Right renal cortex interstitium (tissue), 3 donors: ENCODE measurements around the gene URB1. TPM values are rescaled to one million over a fixed set of nuclear protein-coding genes. Genes with fewer than 3 reads are reported as not detected.
"Not testable (repeated sequence)": the region's sequence is repeated elsewhere in the genome, so short reads cannot be mapped to it uniquely, and the experiment has no call there.

ENCODE experiments used
- DNase-seq, 3 donors: peaks; one replicate each; pipeline ENCODE4 v3.0.0-alpha.2; 2013; ENCODE audit warnings: low read depth in 3 of 3, low spot score in 2 of 3
- polyA plus RNA-seq, 3 donors: library from polyadenylated mRNA; unstranded; fragments of 120-200 nt; gene quantifications; one replicate each; pipeline ENCODE4 v1.2.1, GENCODE V29; 2013; ENCODE audit not compliant: insufficient read length in 3 of 3

Gene URB1
- polyA plus RNA-seq, 3 donors = 10.0 to 10.7 (median 10.7) TPM

DNA sequence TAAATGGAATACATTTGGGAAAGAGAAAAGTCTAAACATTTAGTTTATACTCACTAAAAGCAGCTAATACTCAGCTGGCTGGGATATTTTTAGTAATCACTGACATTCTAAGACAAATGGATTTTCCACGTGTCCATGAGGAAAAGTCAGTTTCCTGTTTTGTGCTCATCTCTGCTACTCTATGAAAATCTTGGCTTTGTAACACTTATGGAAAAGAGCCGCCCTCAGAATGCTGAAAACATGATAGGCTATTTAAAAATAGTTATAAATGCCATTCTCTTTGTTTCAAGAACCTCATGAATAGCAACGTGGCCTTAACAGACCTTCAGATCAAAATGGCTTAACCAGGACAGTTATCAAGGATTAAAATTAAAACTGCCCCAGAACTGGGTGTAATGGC is 64.2 kb downstream of the URB1 start:
- DNase-seq = no peak

DNA sequence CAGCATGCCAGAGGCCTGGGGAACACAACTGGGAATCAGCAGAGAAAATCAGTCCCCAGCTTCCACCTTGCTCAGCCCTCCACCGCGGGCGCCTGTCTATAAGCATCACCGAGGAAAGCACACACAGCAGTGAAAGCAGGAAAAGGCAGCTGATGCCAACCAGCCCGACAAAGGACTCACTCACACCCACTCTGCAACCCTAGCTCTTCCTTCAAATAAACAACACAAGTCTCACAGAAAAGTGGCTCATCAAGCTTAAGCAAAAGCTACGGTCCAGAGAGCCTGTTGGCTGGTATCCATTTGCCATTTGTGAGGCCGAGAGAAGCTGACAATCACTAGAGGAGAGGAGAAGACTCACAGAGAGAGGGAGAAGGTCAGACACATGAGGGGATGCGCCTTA is 67.1 kb downstream of the URB1 start:
- DNase-seq = no peak

DNA sequence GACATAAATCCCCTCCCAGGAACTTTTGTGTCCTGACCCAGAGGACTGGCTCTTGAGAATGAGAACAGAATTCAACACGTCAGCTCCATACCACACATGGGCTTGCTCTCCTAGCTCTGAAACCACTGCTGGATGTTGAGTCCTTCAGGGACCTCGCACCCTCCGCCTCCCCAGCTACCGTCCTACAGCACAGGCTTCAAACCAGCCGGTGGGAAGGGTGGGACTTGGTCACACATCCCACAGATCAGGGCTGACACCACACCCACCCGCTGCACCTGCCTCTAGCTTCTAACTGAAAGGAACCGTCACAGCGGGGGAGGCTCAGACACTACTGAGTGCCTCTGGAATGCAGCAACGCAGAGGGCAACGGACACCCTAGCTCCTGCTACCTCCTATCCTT is 70.1 kb downstream of the URB1 start:
- DNase-seq = no peak

DNA sequence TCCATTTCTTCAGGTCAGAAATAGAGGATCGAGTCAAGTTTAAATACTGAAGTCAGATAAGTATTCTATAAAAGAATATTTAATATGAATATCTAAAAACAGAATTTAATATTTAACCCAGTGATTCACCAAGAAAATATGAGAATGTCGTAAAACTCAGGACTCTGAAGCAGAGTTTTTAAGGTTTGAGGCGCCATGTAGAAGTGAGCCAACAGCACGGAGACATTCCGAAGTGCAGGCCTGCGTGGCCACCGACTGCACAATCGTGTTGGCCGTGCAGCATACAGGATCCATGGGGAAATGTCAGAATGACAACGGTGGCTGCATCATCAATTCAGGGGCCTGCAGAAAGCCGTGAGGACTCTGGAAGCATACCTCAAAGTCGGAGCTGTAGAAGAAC is 70.7 kb downstream of the URB1 start:
- DNase-seq = no peak

DNA sequence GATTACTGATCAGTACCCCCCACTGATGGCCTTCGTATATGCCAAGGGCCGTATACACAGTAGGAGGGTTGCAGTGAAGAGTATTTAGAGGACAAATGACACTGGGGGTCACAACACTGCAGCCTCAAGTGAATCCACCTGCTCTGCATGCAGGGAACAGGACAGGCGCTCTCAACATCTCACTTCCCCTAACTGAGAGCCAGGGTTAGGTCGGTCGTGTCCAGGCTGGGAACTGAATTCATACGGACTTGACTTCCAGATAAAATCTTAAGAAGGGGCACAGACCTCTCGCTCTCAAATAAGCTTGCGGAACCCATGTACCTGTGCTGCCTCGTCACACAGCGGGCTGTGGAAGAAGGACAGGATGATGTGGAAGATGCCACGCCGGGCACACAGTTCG is 71.3 kb downstream of the URB1 start:
- DNase-seq = no peak

DNA sequence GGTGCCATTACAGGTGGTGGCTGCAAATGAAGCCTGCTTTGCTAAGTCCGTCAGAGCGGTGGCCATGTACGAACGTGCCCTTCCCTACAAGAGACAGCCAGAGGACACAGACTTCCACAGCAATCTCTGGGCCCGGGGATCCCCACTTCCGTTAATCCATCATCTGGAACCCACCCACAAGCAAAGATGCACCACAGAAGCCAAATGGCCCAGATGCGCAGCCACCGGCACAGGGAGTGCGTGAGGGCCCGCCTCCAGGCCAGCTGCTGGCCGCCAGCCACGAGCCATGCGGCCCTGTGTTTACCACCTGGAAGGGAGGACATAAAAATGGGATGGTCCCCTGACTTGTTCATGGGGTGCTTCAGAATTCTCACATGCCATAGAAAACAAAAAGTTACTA is 72.1 kb downstream of the URB1 start:
- no peak for DNase-seq

DNA sequence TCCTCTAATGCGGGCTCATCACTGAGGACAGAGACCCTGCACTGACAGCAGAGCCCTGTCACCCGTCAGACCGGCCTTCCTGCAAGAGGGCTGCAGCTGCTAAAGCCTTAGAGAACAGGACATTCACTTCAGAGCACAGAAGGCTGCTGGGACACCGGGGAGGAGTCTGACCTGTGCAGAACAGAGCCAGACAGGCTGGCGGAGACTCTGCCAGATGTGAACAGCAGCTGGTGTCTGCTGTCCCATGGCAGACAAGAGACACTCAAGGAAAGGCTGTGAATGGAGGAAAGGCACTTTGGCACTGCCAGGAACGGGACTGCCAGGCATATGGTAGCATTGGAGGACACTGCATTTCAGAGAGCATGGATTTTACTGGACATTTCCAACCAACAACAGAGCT is 72.8 kb downstream of the URB1 start:
- DNase-seq = no peak

DNA sequence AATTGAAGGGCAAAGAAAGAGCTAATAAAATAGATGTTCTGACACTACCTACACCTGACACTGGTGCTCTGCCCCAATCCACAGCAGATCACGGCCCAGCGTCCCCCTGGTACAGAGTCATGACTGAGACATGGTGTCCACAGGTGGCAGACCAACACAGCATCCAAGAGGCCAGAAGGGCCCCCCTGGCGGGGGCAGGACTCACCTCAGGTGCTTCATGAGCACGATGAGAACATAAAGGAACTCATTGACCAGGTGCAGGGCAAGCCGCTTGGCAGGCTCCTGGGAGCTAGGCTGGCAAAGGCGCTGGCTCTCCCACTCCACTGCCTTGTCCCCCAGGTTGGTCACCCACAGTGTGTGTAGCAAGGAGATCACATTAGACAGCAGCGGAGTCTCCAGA is 73.8 kb downstream of the URB1 start:
- DNase-seq = no peak

DNA sequence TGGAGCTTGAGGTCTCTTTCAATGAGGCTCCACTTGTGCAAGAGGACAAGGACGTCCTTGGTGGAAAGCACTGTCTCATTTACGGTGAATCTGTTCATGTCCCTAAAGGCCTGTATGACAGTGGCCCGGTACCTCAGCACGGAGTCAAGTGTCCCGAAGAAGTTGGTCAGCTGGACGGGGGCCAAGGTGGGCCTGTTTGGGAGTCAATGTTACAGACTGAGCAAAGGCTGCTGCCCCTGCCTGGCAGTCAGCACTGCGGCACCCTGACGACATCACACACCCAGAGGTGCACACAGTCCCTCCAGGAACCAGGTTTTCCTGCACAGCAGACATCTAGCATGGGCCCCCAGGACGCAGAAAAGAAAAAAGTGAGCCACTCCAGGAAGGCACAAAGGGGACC is 75.1 kb downstream of the URB1 start:
- no peak for DNase-seq

DNA sequence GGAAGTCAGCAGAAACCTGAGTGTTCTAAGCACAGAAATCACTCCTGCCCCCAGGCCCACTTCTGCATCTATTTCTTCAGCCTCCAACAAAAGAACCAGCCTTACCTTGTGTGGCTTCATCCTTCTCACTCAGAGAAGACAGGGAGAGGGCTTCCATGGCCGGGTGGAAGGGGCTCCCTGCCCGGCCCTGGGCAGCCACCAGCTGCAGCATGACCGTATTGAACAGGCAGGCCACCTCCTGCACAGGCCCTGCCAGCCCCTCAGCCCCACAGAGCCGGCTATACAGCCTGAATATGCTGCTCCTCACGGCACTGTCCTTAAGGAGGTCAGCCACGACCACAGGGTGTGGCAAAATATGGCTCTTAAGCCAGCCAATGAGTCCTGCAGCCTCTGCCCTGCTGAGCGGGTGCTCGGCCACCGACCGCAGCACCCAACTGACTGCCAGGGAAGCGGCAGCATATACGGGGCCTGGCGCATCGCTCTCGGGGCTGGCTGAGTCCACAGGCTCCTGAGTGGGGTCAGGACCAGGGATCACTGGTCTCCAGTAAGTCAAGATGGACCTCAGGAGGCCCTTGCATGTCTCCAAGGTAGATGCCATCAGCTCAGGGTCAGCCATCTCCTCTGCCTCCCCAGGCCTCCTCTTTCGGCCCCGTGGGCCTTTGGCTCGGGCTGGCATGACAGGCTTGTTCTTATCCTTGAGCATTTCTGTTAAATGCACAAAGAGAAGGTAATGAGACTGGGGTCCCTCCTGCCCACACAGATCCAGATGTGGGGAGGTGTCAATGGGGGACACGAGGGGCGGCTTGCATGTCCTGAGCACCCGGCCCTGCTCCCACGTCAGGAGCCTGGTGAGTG is 76.2 kb downstream of the URB1 start:
- no peak for DNase-seq

DNA sequence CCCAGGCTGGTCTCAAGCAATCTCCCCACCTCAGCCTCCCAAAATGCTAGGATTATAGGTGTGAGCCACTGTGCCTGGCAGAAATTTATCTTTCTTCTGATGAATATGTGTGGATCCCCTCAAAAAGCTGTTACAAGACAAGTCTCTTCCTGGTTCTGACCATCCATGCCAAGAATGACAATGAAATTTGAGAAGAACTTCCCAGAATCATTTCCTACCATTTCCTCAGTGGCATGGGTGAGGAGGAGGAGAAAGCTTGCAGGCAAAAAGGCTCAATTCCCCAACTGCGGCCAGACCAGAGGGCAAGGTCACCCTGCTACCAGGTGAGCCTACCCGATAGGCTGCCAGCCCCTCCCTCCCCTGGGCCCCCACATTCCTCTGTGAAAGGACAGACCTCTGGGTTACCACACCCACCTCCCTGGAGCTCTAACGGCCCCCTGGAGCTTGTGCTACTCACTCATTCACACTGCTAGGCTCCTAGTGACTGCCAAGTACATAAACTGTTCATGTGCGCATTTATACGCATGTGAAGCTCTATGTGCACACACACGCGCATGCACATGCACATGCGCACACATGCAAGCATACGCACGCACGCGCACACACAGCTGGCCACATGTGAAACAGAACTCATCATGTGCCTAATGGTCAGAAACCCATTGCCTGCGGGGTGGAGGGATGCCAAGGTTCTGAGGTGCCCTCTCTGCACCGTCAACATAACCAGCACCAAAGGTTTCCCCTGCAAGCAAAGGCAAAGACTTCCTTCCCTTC is 77.1 kb downstream of the URB1 start:
- DNase-seq = no peak

DNA sequence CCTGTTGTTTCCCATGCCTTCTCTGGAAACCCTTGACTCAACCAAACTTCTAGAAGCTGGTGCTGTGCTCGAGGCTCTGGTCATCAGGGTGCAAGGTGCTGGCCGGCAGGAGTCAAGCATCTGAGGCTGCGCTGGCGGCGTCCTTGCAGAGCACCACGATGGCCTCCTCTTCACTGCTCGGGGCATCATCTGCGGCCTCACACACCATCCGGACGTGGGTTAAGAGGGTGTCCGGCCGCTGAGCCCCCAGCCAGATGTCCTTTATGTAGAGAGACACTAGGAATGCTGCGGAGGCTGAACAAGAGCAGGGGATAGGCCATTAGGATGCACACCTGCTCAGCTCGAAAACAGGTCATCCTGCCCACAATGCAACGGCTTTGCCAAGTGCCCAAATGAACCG is 78.0 kb downstream of the URB1 start:
- no peak for DNase-seq

DNA sequence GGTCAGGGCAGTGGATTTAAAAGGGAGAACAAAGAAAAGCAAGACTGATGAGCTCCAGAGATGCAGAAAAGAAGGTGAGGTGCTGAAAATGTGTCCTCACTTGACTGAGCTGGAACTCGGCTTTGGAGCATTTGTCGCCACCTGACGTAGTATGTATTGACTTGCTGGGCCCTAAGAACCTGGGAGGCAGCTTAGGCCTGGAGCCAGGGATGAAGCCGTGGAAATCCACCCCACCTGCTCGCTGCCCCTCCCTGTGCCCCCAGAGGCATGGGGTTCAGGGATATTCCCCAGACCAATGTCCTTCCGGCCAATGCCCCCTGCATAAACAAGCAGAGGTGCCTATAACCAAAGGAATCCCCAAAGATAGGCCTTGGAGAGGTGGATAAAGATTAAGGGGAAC is 79.8 kb downstream of the URB1 start:
- DNase-seq = no peak

DNA sequence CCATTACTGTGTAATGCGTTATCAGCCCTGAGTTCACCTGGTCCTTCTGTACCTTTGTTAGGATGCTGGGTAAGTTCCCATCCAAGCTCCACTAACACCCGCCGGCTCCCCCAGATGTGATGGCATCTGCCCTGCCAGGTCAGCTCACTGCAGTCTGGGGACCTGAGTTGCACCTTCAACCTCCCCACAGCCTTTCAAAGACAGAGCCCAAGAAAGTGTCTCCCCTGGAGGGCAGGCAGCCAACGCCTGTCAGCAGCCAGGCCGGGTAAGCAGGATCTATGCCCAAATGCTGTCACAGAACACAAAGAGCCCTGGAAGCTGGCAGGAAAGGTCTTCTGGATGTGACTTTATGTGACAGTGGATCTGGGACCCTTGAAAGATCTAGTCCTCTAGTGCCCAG is 80.5 kb downstream of the URB1 start:
- no peak for DNase-seq

DNA sequence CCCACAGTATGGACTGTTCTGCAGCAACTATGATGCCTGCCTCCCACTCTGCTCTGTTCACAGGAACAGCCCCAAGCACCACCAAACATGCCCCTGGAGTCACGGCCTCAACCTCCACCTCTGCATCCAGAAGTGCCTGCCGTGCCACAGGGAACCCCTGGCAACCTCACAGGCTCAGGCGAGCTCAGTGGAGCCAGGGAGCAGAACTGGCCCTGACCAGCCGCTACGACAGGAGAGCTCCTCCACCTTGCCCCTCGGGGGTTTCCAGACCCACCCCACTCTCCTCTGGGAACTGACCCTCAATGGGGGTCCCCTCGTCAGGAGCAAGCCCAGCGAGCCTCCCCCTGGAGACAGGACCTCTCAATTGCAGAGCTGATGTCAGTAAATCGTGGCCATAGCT is 81.2 kb downstream of the URB1 start:
- DNase-seq = no peak

DNA sequence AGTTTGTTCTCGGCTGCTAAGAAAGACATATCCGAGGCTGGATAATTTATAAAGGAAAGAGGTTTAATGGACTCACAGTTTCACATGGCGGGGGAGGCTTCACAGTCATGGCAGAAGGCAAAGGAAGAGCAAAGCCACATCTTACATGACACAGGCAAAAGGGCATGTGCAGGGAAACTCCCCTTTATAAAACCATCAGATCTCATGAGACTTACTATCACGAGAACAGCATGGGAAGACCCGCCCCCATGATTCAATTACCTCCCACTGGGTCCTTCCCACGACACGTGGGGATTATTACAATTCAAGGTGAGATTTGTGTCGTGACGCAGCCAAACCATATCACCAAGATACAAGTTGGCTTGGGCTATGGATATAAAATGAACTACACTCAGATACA is 81.8 kb downstream of the URB1 start:
- not testable (repeated sequence) for DNase-seq

DNA sequence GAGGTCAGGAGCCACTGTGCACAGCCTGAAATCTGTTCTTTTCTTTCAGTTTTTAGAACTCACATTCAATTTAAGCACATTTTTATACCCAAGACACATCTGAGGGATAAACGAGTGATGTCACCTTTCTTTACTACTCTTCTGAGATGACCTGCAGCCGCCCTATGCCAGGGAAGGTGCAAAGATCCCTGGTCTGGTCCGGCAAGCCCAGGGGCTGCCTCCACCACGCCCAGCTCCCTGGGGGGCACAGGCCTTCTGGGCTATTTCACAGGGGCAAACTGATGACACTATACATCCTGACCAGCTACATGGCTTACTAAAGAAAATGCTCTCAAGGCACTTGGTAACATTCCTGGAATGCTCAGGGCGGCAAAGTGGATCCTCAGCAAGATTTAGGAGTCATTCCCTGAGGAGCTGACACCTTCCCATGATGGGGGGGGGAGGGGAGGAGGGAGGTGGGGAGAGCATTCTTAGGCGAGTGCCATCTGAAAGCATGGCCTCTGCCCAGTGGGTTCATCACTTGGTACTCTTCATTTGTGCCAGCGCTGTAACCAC is 82.8 kb downstream of the URB1 start:
- DNase-seq = no peak

DNA sequence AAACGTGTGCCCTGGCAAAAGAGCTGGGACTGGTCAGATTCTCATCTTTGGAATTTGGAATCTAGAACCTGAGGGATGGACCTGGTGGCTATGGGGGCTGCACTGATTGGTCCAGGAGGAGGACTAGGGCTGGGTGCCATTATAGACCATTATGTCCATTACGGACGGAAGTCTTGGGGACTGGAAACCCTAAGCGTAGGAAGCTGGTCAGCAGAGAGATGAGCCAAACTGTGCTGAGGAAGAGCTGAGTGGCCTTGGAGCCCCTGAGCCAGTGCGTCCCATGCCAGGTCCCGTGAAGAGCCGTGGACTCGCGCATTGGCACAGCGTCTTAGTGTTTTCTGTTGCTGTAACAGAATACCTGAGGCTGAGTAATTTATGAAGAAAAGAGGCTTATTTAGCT is 84.1 kb downstream of the URB1 start:
- DNase-seq = no peak

DNA sequence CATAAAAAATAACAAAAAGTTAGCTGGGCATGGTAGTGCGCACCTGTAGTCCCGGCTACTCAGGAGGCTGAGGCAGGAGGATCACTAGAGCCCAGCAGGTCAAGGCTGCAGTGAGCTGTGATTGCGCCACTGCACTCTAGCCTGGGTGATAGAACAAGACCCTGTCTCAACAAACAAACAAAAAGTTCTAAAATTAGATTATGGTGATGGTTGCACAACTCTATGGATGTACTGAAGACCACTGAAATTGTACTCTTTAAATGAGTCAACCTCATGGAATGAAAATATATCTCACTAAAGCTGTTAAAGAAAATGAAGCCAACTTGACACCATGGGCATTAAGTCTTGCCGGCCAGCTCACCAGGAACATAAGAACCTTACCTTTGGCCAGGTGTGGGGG is 85.1 kb downstream of the URB1 start:
- no peak for DNase-seq

DNA sequence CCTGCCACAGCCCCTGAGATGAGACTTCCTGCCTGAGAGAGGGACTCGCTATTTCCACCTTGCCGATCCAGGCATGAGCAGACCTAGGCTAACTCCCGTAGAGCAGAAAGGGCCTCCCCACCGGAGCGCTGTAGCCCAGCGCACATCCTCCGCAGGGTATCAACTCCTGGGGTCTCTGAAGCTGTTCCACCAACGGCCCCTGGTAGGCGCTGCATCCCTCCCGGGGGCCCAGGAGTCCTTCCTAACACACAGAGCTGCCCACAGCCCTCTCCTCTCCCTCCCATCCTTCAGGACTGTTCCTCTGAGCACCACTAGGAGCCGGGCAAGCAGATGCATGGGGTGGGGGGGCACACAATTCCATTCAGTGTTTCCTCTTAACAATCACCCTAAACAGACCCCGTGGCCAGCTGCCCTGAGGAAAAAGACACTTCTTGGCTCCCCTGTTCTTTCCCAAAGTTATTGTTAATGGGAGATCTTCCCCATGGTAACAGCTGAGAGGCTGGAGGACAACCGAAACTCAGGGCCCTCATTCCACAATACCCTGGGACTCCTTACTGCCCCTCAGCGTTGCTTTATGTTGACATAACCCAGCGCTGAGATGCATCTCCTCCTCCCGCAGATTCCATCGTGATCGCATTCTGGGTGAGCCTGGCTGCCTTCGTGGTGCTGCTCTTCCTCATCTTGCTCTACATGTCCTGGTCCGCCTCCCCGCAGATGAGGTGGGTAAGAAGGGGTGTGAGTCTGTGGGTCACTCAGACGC is 86.6 kb downstream of the URB1 start:
- DNase-seq = no peak

DNA sequence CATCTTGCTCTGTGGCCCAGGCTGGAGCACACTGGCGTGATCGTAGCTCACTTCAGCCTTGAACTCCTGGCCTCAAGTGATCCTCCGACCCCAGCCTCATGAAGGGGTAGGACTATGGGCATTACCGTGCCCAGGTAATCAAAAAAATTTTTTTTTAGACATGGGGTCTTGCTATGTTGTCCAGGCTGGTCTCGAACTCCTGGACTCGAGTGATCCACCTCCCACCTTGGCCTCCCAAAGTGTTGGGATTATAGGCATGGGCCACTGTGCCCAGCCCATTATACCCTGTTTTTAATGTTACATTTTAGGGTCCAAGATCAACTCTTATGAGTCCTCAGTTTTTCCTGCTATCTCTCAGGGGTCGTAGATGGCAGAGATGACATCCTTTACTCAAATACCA is 87.8 kb downstream of the URB1 start:
- no peak for DNase-seq
